NCI-H748 (cell line): Measurements from ENCODE around the gene ADD2.
"Not testable (repeated sequence)": the region's sequence is repeated elsewhere in the genome, so short reads cannot be mapped to it uniquely, and the experiment has no call there.

ENCODE experiments used
- DNase-seq: peaks from one replicate; lab custom pipeline; 2025; ENCODE audit not compliant: unreplicated experiment; lab: John Stamatoyannopoulos, UW

The ADD2 gene

GRCh38 chr2:70752396-70752795 lies 15.6 kb downstream of the ADD2 start:
- no peak for DNase-seq

GRCh38 chr2:70751881-70752280 lies 16.1 kb downstream of the ADD2 start:
- no peak for DNase-seq

- no peak for DNase-seq
Observed at GRCh38 chr2:70750320-70750719, 17.7 kb downstream of the ADD2 start.

GRCh38 chr2:70748002-70748784 lies 19.8 kb downstream of the ADD2 start:
- DNase-seq = no peak

- DNase-seq = no peak
Observed at GRCh38 chr2:70747284-70747683, 20.7 kb downstream of the ADD2 start.

GRCh38 chr2:70746094-70746974 lies 21.7 kb downstream of the ADD2 start:
- no peak for DNase-seq

GRCh38 chr2:70745276-70745825 lies 22.6 kb downstream of the ADD2 start:
- DNase-seq = no peak

GRCh38 chr2:70744397-70744796 lies 23.6 kb downstream of the ADD2 start:
- no peak for DNase-seq

GRCh38 chr2:70743677-70744076 lies 24.3 kb downstream of the ADD2 start:
- no peak for DNase-seq

- no peak for DNase-seq
Observed at GRCh38 chr2:70743068-70743467, 24.9 kb downstream of the ADD2 start.

- DNase-seq = not testable (repeated sequence)
Observed at GRCh38 chr2:70739492-70739891, 28.5 kb downstream of the ADD2 start.

- no peak for DNase-seq
Observed at GRCh38 chr2:70738159-70738558, 29.8 kb downstream of the ADD2 start.

GRCh38 chr2:70735071-70735470 lies 32.9 kb downstream of the ADD2 start:
- no peak for DNase-seq

- DNase-seq = no peak
Observed at GRCh38 chr2:70733646-70734180, 34.3 kb downstream of the ADD2 start.

GRCh38 chr2:70732766-70733645 lies 35.0 kb downstream of the ADD2 start:
- no peak for DNase-seq

- DNase-seq = no peak
Observed at GRCh38 chr2:70730730-70731129, 37.3 kb downstream of the ADD2 start.

GRCh38 chr2:70729647-70730046 lies 38.4 kb downstream of the ADD2 start:
- no peak for DNase-seq

- no peak for DNase-seq
Observed at GRCh38 chr2:70728128-70728527, 39.9 kb downstream of the ADD2 start.

- DNase-seq = no peak
Observed at GRCh38 chr2:70726947-70727725, 40.9 kb downstream of the ADD2 start.

- no peak for DNase-seq
Observed at GRCh38 chr2:70725505-70725904, 42.5 kb downstream of the ADD2 start.
